Liver (tissue), 9 donors: ENCODE results near the gene PCYT1B. TPM values are rescaled to one million over a fixed set of nuclear protein-coding genes. Genes with fewer than 3 reads are reported as not detected.

ENCODE experiments used
- DNase-seq: peaks from one replicate; pipeline ENCODE4 v3.0.0-alpha.2; 2017; ENCODE audit warnings: low spot score
- H3K27ac ChIP-seq, 2 donors: one replicate each; pipeline ENCODE4 v1.7.0; 2013; ENCODE audit warnings: inconsistent platforms in 2 of 2, low read length in 2 of 2, control low read depth in 1 of 2, low read depth in 1 of 2, mild to moderate bottlenecking in 1 of 2
- H3K27me3 ChIP-seq, 4 donors: one replicate each; pipeline versions ENCODE4 v1.6.1 to v1.7.0; 2013; ENCODE audit warnings: low read length in 3 of 4, inconsistent platforms in 1 of 4, mild to moderate bottlenecking in 1 of 4, moderate library complexity in 1 of 4; ENCODE audit not compliant: control insufficient read depth in 4 of 4, insufficient read depth in 4 of 4
- H3K36me3 ChIP-seq, 4 donors: one replicate each; pipeline versions ENCODE4 v1.6.1 to v1.7.0; 2013; ENCODE audit warnings: low read length in 3 of 4, mild to moderate bottlenecking in 3 of 4, low read depth in 1 of 4, moderate library complexity in 1 of 4; ENCODE audit not compliant: control insufficient read depth in 4 of 4, insufficient read depth in 3 of 4
- H3K4me1 ChIP-seq, 4 donors: one replicate each; pipeline versions ENCODE4 v1.6.1 to v1.7.0; 2013; ENCODE audit warnings: low read length in 3 of 4, mild to moderate bottlenecking in 3 of 4, moderate library complexity in 1 of 4; ENCODE audit not compliant: control insufficient read depth in 4 of 4, insufficient read depth in 4 of 4
- H3K4me3 ChIP-seq, 3 donors: one replicate each; pipeline versions ENCODE4 v1.6.1 to v1.7.0; 2013; ENCODE audit warnings: low read length in 3 of 3, control low read depth in 1 of 3, low read depth in 1 of 3, mild to moderate bottlenecking in 1 of 3
- H3K9ac ChIP-seq, 2 donors: one replicate each; pipeline ENCODE4 v1.7.0; 2013; ENCODE audit warnings: low read length in 2 of 2, mild to moderate bottlenecking in 2 of 2, moderate library complexity in 2 of 2, control low read depth in 1 of 2, low read depth in 1 of 2
- H3K9me3 ChIP-seq, 4 donors: one replicate each; pipeline versions ENCODE4 v1.6.1 to v1.7.0; 2013; ENCODE audit warnings: low read length in 3 of 4; ENCODE audit not compliant: control insufficient read depth in 4 of 4
- ATF3 ChIP-seq: IDR thresholded peaks from 2 replicates; pipeline ENCODE4 v1.6.1; 2016; ENCODE audit warnings: antibody characterized with exemption
- CTCF ChIP-seq: fragments of 150-350 bp; IDR thresholded peaks from 2 replicates; pipeline ENCODE4 v1.5.1; 2017; ENCODE audit warnings: improper control_type of control experiment, low read depth, low read length; ENCODE audit not compliant: missing input control
- EGR1 ChIP-seq, 2 donors: IDR thresholded peaks; 2 replicates each; pipeline ENCODE4 v1.6.1; 2016 to 2018; ENCODE audit warnings: antibody characterized with exemption in 2 of 2, low read depth in 2 of 2
- FOXA1 ChIP-seq: IDR thresholded peaks from 2 replicates; pipeline ENCODE4 v1.6.1; 2016; ENCODE audit warnings: antibody characterized with exemption
- FOXA2 ChIP-seq: IDR thresholded peaks from 2 replicates; pipeline ENCODE4 v1.6.1; 2016; ENCODE audit warnings: antibody characterized with exemption
- GABPA ChIP-seq, 2 donors: IDR thresholded peaks in 1 of 2; conservative IDR thresholded peaks in 1 of 2; 2 replicates each; pipeline ENCODE4 v1.6.1; 2016; ENCODE audit warnings: antibody characterized with exemption in 2 of 2, mild to moderate bottlenecking in 1 of 2, moderate library complexity in 1 of 2
- HNF4A ChIP-seq, 2 donors: conservative IDR thresholded peaks; 2 replicates each; pipeline ENCODE4 v1.6.1; 2016; ENCODE audit warnings: antibody characterized with exemption in 2 of 2, mild to moderate bottlenecking in 2 of 2
- HNF4G ChIP-seq: IDR thresholded peaks from 2 replicates; pipeline ENCODE4 v1.6.1; 2016; ENCODE audit warnings: antibody characterized with exemption
- JUND ChIP-seq, 2 donors: IDR thresholded peaks; 2 replicates each; pipeline ENCODE4 v1.6.1; 2016; ENCODE audit warnings: antibody characterized with exemption in 2 of 2
- MAX ChIP-seq: IDR thresholded peaks from 2 replicates; pipeline ENCODE4 v1.6.1; 2016; ENCODE audit warnings: antibody characterized with exemption
- NR2F2 ChIP-seq: IDR thresholded peaks from 2 replicates; pipeline ENCODE4 v1.6.1; 2016; ENCODE audit warnings: antibody characterized with exemption
- RAD21 ChIP-seq, 2 donors: IDR thresholded peaks; 2 replicates each; pipeline ENCODE4 v1.6.1; 2016; ENCODE audit warnings: antibody characterized with exemption in 2 of 2, mild to moderate bottlenecking in 2 of 2
- REST ChIP-seq: IDR thresholded peaks from 2 replicates; pipeline ENCODE4 v1.6.1; 2016; ENCODE audit warnings: antibody characterized with exemption, mild to moderate bottlenecking
- RXRA ChIP-seq, 2 donors: IDR thresholded peaks; 2 replicates each; pipeline ENCODE4 v1.6.1; 2017 to 2018; ENCODE audit warnings: antibody characterized with exemption in 2 of 2, mild to moderate bottlenecking in 1 of 2
- SP1 ChIP-seq: IDR thresholded peaks from 2 replicates; pipeline ENCODE4 v1.6.1; 2018; ENCODE audit warnings: antibody characterized with exemption, mild to moderate bottlenecking
- TAF1 ChIP-seq: conservative IDR thresholded peaks from 2 replicates; pipeline ENCODE4 v1.6.1; 2016; ENCODE audit warnings: antibody characterized with exemption, mild to moderate bottlenecking
- YY1 ChIP-seq: IDR thresholded peaks from 2 replicates; pipeline ENCODE4 v1.6.1; 2016; ENCODE audit warnings: antibody characterized with exemption, mild to moderate bottlenecking
- ZBTB33 ChIP-seq: IDR thresholded peaks from 2 replicates; pipeline ENCODE4 v1.6.1; 2016; ENCODE audit warnings: antibody characterized with exemption
- WGBS: extraction: QIAGEN DNeasy Blood & Tissue Kit; methylation state at CpG from one replicate; pipeline ENCODE4 v1.1.7; 2013; 5-methylcytosine and 5-hydroxymethylcytosine counted together
- polyA plus RNA-seq, 2 donors: library from polyadenylated mRNA; stranded (reverse) in 1 of 2; unstranded in 1 of 2; fragments of 200-250 nt in 1 of 2; fragments of >200 nt in 1 of 2; fragmentation: Nextera tagmentation in 1 of 2; extraction: Ambion mirVana in 1 of 2; gene quantifications; one replicate each; pipeline versions ENCODE4 v1.2.1 to v1.2.3, GENCODE V29; 2013 to 2015
- total RNA-seq, 2 donors: library from RNA; depleted of rRNA; stranded (reverse); fragments of >200 nt; gene quantifications; one replicate each; pipeline ENCODE4 v1.2.3, GENCODE V29; 2014
- donor health status: healthy.
- donor health status: healthy.
- donor health status: healthy.
- donor health status: healthy.
- donor health status: healthy.

Gene PCYT1B
- total and polyA plus RNA-seq, 4 donors = under 0.01 to 2.1 (median 0.06) TPM; not detected in 1

GRCh38 chrX:24693453-24694202 lies 46.5 kb upstream of the PCYT1B start, which contains the start of gene POLA1:
Gene POLA1, plus strand, starts transcription at chrX:24693918. Its CDS starts 44 bp downstream, at chrX:24693962.
- TF ChIP-seq RAD21 (IDR thresholded peaks at IDR 0.05) = peak; percentile 30 to 54
- no peak for TF ChIP-seq TAF1
- TF ChIP-seq FOXA2 = peak; percentile 25
- TF ChIP-seq HNF4A (conservative IDR thresholded peaks at IDR 0.05) = peak in 1 of 2 donors; percentile 33
- TF ChIP-seq YY1 = peak; percentile 71
- no peak for TF ChIP-seq CTCF
- no peak for TF ChIP-seq ZBTB33
- no peak for TF ChIP-seq HNF4G
- peak; percentile 69 to 80 for TF ChIP-seq EGR1 (IDR thresholded peaks at IDR 0.05; ENCODE audit: low read depth in 2 of 2)
- TF ChIP-seq JUND (IDR thresholded peaks at IDR 0.05) = no peak
- TF ChIP-seq SP1 = peak; percentile 76
- no peak for TF ChIP-seq NR2F2
- TF ChIP-seq GABPA (IDR thresholded peaks at IDR 0.05 in 1 of 2, conservative IDR thresholded peaks at IDR 0.05 in 1 of 2) = peak in 1 of 2 donors; percentile 88
- TF ChIP-seq FOXA1 = peak; percentile 37
- no peak for TF ChIP-seq ATF3
- no peak for TF ChIP-seq REST
- peak; percentile 25 to 48 for TF ChIP-seq RXRA (IDR thresholded peaks at IDR 0.05)
- TF ChIP-seq MAX = peak; percentile 62
- Histone ChIP-seq H3K4me3 (peak within 1 kb of the TSS; percentile 56 to 63 (median 61)), H3K36me3 (no peaks in the 10 kb centered on the region), H3K9me3 (no peaks in the 10 kb centered on the region), H3K27me3 (no peaks in the 10 kb centered on the region), H3K9ac (peak within 1 kb of the TSS; percentile 5 to 31), H3K27ac (peak within 1 kb of the TSS; percentile 66 to 70), H3K4me1 (peaks cover 0 to 9% (median 2%) of the 10 kb centered on the region in 4 donors)
- DNase-seq = peak; percentile 81
- under 1% methylated on average over 70 of the region's 70 CpGs for WGBS
